Left lung (tissue), 10 donors: ENCODE data around the gene MAP3K13. TPM values are rescaled to one million over a fixed set of nuclear protein-coding genes. Genes with fewer than 3 reads are reported as not detected.

Source experiments
- ATAC-seq: fragments of 200-7000 bp; cut with Tn5 transposase; one replicate; pipeline ENCODE4 v1.9.1; 2020; ENCODE audit warnings: moderate library complexity
- DNase-seq, 4 donors: peaks; one replicate each; pipeline ENCODE4 v3.0.0-alpha.2; 2013 to 2020
- H3K27ac ChIP-seq, 2 donors: fragments of 200-600 bp; sonication (generic) in 1 of 2; one replicate each; pipeline versions ENCODE4 v1.5.0 to v1.8.0; 2020 to 2021
- H3K27me3 ChIP-seq, 2 donors: fragments of 200-600 bp; sonication (generic) in 1 of 2; one replicate each; pipeline versions ENCODE4 v1.5.0 to v1.8.0; 2020 to 2021
- H3K36me3 ChIP-seq, 2 donors: fragments of 200-600 bp; sonication (generic) in 1 of 2; one replicate each; pipeline versions ENCODE4 v1.5.0 to v1.8.0; 2020 to 2021
- H3K4me1 ChIP-seq, 2 donors: fragments of 200-600 bp; one replicate each; pipeline ENCODE4 v1.8.0; 2021
- H3K4me3 ChIP-seq, 2 donors: fragments of 200-600 bp; sonication (generic) in 1 of 2; one replicate each; pipeline versions ENCODE4 v1.5.0 to v1.8.0; 2020 to 2021; ENCODE audit warnings: mild to moderate bottlenecking in 1 of 2
- H3K9me3 ChIP-seq, 2 donors: fragments of 200-600 bp; sonication (generic) in 1 of 2; one replicate each; pipeline versions ENCODE4 v1.5.0 to v1.8.0; 2020 to 2021
- CTCF ChIP-seq, 2 donors: fragments of 200-600 bp; sonication (generic) in 1 of 2; IDR thresholded peaks; one replicate each; pipeline versions ENCODE4 v1.5.0 to v1.8.0; 2021; ENCODE audit warnings: antibody characterized with exemption in 2 of 2
- intact Hi-C, 2 donors: fragments of 100-400 bp; cut with DNase I; formaldehyde crosslinking; loops; one replicate each; pipeline versions ENCODE4 v1.11.2 to v1.14.2; 2022
- polyA plus RNA-seq, 6 donors: library from polyadenylated mRNA; unstranded; fragments of 120-200 nt; gene quantifications; one replicate each; pipeline ENCODE4 v1.2.1, GENCODE V29; 2013; ENCODE audit not compliant: insufficient read length in 6 of 6
- total RNA-seq, 2 donors: library from RNA; stranded (reverse); fragmentation: NEBNext Ultra II Directional; extraction: Animal tissue kit (Norgen Biotek cat#: 25700); gene quantifications; one replicate each; pipeline ENCODE4 v1.2.1, GENCODE V29; 2021
- donor health status: DM: no; HTN: yes; CAD: no.
- donor health status: DM: no; HTN: no; CAD: no.

The MAP3K13 gene
- total and polyA plus RNA-seq, 8 donors = 34.5 to 48.0 (median 44.2) TPM

GRCh38 chr3:185330644-185331043 lies 32.3 kb upstream of the MAP3K13 start:
- no peak for DNase-seq
- ATAC-seq = peak; percentile 29
- Histone ChIP-seq H3K27me3 (no peaks in the 10 kb centered on the region), H3K9me3 (no peaks in the 10 kb centered on the region), H3K27ac (peak overlapping the region; percentile 71 to 79), H3K36me3 (no peaks in the 10 kb centered on the region), H3K4me1 (peaks cover 13 to 25% of the 10 kb centered on the region in 2 donors), H3K4me3 (no peak overlapping the region)
- intact Hi-C loops = no loop called here
- no peak for TF ChIP-seq CTCF (IDR thresholded peaks at IDR 0.05)

GRCh38 chr3:185332026-185332735 lies 30.8 kb upstream of the MAP3K13 start:
- no peaks in the 10 kb centered on the region for H3K27me3 ChIP-seq
- H3K36me3 ChIP-seq = no peaks in the 10 kb centered on the region
- intact Hi-C loops = no loop called here
- TF ChIP-seq CTCF (IDR thresholded peaks at IDR 0.05) = no peak
- peaks cover 17 to 25% of the 10 kb centered on the region in 2 donors for H3K4me1 ChIP-seq
- peak; percentile 52 for ATAC-seq
- peak overlapping the region; percentile 50 to 75 for H3K27ac ChIP-seq
- H3K4me3 ChIP-seq = no peak overlapping the region
- peak in 1 of 4 donors; percentile 53 for DNase-seq
- no peaks in the 10 kb centered on the region for H3K9me3 ChIP-seq

- H3K36me3 ChIP-seq = no peaks in the 10 kb centered on the region
- DNase-seq (no peak), ATAC-seq (peak; percentile 46)
- no peak overlapping the region for H3K27ac ChIP-seq
- H3K27me3 ChIP-seq = no peaks in the 10 kb centered on the region
- TF ChIP-seq CTCF (IDR thresholded peaks at IDR 0.05) = no peak
- no peak overlapping the region for H3K4me3 ChIP-seq
- H3K4me1 ChIP-seq = peaks cover 14 to 21% of the 10 kb centered on the region in 2 donors
- H3K9me3 ChIP-seq = no peaks in the 10 kb centered on the region
- intact Hi-C loops = no loop called here
Observed at GRCh38 chr3:185335799-185336198, 27.1 kb upstream of the MAP3K13 start.

GRCh38 chr3:185337231-185337816 lies 25.6 kb upstream of the MAP3K13 start:
- H3K27me3 ChIP-seq = no peaks in the 10 kb centered on the region
- intact Hi-C loops = no loop called here
- no peak for TF ChIP-seq CTCF (IDR thresholded peaks at IDR 0.05)
- ATAC-seq (peak; percentile 60), DNase-seq (peak in 1 of 4 donors; percentile 24)
- H3K4me3 ChIP-seq = no peak overlapping the region
- H3K36me3 ChIP-seq = no peaks in the 10 kb centered on the region
- H3K4me1 ChIP-seq = peaks cover 8 to 19% of the 10 kb centered on the region in 2 donors
- H3K9me3 ChIP-seq = no peaks in the 10 kb centered on the region
- peak overlapping the region; percentile 20 to 40 for H3K27ac ChIP-seq

- no peak for ATAC-seq
Observed at GRCh38 chr3:185339945-185340344, 23.0 kb upstream of the MAP3K13 start.

More at GRCh38 chr3:185339945-185340344, 23.0 kb upstream of the MAP3K13 start:
- H3K4me3 ChIP-seq = no peak overlapping the region
- H3K27ac ChIP-seq = no peak overlapping the region
- no peak for TF ChIP-seq CTCF (IDR thresholded peaks at IDR 0.05)
- no peak for DNase-seq
- H3K27me3 ChIP-seq = no peaks in the 10 kb centered on the region
- H3K4me1 ChIP-seq = peaks cover 4 to 20% of the 10 kb centered on the region in 2 donors
- no peaks in the 10 kb centered on the region for H3K36me3 ChIP-seq
- no peaks in the 10 kb centered on the region for H3K9me3 ChIP-seq
- intact Hi-C loops = no loop called here
